GM15510 (cell line): Measurements from ENCODE around the gene PYGO2.

Experiments
- POLR2A ChIP-seq: IDR thresholded peaks from 3 replicates; pipeline ENCODE4 v1.6.1; 2011; ENCODE audit warnings: borderline replicate concordance; ENCODE audit not compliant: insufficient read length; ENCODE audit errors: extremely low read depth

Gene PYGO2

DNA sequence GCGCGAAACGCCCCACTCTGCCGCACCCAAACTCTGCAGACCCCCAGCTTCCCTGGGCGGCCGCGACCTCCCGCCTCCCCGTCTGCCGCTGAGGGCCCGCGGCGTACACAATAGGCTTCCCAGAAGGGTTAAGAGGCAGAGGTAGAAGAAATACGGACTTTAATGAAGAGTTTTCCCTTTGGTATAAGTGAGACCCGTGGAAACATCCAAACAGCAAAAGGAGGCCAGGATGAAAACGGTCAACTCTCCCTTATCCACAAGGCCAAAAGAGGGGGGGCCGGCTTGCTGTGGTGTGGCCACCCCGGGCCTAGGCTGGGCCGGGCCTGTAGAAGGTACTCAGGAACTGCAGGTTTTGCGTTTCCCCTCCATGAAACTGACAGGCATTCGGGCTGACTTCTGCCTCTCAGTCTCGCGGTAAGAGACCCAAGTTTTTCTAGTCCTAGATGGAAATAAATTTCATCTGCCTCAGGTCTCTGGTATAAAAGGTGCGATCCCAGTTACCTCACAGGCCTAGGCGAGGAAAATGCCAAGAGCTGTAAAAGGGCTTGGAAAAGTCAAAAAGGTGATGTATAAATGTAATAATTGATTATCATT, 671 bp upstream of the PYGO2 start:
- no peak for TF ChIP-seq POLR2A

DNA sequence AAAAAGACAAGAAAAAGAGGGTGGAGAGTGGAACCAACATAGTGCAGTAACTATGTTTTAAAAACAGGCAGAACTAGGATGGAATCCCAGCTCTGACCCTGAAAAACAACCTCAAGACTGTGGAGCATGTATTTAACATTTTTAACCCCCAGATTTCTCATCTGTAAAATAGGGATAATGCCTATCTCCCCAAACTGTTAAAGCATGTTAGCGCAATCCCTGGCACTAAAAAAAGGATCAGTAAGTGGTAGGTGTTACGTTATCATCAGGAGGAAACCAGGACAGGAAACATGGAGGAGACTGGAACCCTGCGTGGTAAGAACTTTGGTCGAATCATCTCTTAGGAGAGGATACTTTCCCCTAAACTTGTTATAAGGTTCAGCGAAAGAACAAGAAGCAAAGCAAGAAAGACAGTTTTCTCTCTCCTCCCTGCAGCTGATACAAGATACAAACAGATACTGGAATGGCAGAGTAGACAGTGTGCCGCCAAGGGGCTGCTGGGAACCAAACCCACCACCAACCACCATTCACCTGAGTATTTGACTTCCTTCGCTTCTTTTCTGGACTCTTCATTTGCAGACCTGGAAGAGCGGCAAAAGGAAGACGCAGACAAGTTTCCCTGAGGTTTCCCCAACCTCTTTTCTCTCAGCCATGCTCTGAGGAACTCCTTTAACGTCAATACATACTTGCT, 991 bp downstream of the PYGO2 start:
- no peak for TF ChIP-seq POLR2A

DNA sequence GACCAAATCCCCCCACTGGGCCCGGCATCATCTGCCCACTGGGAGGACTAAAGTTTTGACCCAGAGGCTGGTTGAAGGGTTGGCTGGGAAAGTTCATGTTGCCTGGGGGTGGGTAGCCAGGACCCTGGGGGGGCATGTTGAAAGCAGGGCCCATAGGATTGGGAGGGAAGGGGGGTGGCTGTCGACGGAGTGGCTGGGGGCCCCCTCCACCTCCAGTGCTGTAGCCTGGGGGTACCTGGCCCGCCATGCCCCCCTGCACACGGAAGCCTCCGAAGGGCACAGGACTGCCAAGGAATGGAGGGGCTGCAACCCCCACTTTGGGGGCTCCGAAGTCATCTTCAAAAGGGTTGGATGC, 2.2 kb downstream of the PYGO2 start:
- TF ChIP-seq POLR2A = no peak

DNA sequence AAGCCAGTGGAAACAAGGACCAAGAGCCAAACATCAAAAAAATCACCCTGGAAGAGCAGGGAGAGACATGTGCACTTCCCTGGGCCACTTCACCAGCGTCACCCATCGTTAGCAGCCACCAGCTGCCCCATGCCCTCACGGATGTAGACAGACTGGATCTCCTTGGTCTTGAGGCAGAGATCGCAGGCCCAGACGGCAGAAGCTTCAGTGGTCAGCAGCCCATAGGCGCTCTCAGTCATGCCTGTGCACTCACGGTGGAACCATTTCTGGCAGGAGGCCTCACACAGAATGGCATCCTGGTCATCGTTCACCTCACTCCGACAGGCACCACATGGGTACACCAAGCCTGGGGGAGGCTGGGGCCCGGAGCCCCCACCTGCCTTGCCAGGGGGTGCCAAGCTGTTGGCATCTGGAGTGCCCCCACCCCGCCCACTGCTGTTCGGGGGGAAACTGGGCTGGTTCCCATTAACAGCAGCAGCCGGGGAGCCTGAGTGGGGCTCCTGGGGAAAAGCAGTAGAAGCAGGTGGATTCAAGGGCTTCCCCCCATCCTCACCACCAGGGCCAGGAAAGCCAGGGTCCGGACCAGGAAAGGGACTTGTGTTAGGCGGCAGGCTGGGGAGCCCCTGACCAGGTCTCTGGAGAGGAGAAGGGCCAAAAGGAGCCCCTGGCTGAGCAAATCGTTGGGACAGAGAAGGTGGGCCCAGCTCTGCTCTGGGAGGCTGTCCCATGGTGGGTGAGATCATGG, 2.7 kb downstream of the PYGO2 start:
- TF ChIP-seq POLR2A = no peak

DNA sequence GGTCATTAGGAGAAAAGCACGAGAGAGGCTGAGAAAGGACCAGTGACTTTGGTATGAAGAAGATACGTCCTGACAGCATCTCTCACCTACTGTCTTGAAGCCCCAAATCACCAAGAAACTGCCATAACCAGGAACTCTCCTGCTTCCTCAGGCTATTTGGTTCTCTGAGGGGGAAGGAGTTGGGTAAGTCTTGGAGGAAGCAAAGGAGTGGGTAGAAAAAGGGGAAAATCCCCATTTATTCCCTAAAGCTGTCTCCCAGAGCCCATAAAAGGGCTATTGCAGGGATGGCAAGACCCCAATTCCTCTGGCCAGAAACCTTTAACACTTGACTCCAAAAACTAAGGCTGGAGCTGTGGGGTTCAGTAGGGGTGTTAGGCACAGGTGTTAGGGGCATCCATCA, 3.5 kb downstream of the PYGO2 start:
- TF ChIP-seq POLR2A = no peak

DNA sequence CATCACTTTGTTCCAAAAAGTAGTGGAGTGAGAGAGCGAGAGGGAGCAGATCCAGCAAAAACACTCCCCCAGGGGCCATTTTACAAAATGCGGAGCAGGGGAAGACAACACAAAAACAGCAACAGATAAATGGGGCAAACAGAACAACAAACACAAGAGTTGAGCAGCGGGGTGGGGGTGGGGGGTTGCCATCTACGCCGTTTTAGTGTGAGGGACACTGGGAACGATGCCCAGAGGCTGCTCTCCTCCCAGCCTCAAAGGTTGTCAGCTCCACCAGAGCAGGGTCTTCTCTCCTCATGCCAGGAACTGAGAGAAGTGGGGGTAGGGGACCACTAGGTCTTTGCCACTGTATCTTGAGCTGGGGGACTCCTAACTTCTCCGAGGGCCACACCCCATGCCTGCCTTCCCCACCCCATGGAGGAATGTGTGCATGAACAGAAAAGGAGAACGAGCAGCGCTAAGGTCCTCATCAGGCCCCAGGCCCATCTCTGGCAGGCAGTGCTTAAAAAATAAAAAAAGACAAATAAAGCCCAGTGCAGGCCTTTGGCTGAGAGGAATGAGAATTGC, 4.4 kb downstream of the PYGO2 start:
- no peak for TF ChIP-seq POLR2A

DNA sequence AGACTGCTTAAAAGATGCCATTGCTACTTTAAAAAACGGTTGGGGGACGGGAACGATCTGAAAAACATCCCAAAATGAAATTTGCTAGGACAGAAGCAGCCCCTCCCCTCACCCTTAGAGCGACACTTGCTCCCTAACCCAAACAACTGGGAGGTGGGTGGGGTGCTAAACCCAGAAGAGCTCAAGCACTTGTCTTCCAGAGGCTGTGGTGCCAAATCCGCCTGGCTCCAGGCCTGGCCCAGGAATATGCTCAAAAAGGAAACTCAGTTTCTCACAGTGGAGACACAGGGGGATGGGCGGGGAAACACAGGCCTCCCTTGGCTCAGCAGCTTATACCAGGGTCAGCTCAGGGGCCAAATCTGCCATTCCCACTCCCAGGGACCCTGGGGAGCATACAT, 5.0 kb downstream of the PYGO2 start:
- TF ChIP-seq POLR2A = no peak

DNA sequence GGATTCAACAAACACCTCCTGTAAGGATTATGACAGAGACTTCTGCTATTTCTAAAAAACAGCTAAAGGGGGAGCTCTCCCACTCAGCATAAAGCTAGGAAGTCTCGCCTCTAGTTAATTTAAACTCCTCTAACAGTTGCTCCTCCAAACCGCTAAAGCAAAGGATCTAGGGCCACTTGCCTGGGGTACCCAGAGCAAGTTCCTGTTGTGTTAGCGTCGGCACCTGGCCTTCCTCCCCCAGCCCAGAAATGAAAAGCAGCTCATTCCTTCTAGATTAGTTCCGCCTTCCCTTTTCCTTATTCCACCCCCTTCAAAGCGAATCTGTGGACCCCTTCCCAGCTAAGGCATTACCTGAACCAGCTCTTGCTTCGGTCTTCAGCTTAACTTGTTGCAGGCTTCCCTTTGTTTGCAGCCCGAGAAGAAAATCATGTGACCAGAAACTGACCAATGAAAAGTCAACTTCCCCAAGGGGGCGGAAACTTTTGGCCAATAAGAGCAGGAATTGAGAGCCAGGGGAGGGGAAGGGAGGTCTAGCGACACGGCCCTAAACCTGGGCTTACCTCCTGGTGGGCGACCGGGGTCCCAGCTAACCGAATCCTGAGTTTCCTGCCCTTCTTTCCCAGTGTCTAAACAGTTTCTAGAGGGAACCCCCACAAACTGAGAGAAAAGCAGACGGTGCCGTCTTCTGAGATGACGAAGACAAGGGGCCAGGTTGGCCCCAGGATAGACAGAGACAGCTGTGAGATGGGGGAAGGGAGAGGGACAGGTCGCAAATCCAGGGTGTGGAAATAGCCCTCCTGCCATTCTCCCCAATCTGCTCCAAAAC, 5.7 kb downstream of the PYGO2 start, which contains the start of gene PBXIP1:
PBXIP1 (minus strand) TSS at position 382 of the 826 bp plus-strand sequence. CDS start 2,378 bp downstream, outside the sequence.
- no peak for TF ChIP-seq POLR2A

DNA sequence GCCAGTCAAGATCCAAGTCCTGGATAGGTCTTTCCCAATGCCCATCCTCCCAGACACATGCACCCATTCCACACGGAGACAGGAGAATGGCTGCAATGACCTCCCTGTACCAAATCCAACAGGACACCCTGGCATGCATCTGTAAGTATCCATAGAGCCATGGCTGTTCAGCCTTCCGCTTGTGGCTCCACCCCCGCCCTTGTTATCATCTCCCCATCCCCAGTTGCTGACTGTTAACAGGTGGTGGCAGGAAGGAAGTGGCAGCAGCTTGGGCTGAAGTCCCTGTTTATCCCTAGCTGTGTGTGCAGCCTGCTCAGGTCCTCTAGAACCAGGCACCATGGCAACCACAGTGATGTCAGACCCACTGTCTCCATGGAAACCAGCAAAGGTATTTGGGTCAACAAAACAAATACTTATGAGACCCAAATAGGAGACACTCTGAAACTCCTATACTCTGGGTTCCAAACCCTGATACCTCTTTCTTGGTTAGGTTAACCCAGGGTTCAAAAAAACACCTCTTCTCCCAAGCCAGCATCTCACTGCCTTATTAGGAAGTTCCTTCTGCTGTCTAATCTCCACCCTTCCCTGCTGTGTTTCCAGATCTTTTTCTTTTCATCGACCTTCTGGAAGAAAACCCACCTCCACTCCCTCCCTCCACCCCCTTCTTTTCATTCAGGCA, 6.4 kb downstream of the PYGO2 start:
- TF ChIP-seq POLR2A = no peak

DNA sequence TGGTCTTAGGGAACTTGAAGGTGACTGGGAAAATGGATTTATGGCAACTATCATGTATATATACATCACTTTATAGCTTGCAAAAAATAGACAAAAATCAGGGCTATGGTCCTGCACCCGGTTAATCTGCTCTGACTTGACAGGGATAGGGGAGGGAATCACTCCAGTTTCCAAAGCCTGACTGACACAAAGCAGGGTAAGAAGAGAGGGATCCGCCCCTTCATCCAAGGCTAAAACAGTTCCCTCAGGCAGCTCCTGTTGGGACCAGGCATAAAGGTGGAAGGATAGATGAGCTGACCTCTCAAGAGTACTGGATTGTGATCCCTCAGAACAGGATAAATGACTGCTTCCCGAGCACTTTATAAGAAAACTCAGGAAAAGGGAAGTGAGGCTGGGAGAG, 7.0 kb downstream of the PYGO2 start:
- TF ChIP-seq POLR2A = no peak

DNA sequence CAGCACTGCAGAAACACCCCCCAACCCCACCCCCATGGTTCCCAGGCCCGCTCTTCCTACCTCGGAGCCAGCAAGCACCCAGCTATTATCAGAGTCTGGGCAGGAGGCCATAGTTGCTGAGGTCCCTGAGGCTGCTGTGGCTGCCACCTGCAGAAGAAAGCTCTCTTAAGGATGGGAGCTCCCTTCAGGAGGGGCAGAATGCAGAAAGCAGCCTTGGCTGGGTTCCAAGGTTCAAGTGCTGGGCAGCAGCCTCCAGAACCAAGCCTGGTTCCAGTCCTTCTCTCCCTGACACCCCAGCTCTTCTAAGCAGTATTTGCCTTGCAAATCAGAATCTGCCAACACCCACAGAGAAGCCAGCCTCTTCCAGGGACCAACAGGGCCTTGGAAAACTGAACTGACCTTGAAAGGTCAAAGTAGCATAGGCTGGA, 8.0 kb downstream of the PYGO2 start:
- no peak for TF ChIP-seq POLR2A

DNA sequence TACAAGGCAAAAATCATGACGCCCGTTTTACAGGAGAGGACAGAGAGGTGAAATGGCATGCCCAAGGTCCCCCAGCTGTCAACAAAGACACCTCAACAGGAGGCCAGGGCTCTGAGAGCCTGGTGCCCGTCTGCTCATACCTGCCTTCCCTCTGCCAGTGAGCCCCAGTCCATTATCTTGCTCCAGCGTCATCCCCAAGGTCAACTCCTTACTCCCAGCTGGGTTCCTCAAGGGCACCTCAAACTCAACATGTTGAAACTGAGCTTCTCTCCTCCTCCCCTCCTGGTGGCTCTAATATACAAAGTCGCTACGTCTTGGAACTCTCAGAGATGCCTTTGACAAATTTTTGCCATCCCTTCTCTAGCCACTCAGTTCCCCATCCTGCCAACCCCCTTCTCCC, 8.9 kb downstream of the PYGO2 start:
- no peak for TF ChIP-seq POLR2A

DNA sequence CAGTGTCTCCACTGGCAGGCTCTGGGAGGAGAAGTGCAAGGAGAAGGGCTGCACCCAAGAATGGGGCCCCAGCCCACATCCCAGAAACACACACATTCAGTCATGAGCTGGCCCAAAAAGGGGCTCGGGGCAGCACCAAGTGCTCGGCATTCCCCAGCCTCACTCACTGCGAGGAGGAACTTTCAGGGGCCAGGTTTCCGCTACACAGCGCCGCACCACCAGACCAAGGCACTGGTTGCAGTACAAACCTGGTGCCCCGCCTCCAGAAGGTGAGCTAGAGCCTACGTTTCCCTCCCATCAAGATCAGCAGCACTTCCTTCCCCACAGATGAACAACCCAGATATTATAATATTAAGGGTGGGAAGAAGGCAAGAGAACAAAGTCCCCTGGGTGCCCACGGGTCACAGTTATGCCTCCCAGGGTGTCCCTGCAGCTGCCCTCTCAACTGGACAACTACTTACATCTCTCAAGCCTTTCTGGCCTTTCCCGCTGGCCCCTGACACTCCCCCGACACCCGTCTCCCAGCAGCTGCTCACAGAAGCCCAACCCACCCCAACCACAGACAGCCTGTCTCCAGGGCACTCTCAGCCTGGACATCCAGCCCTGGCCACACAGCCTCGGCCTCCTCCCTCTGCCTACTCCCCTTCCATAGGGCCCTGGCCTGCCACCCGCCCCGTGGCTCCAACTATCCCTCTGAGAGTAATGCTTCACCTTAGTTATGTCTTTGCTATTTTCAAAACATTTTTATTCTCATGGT, 9.5 kb downstream of the PYGO2 start:
- TF ChIP-seq POLR2A = no peak
